Measurements from ENCODE around the gene GRID1. TPM values are rescaled to one million over a fixed set of nuclear protein-coding genes. Genes with fewer than 3 reads are reported as not detected.

The GRID1 gene
- total RNA-seq, 1 experiment from 2014 or later = 0.37 TPM

GRCh38 chr10:86187499-86188239 is 178.9 kb downstream of the GRID1 start:
- H3K4me3 Mint-ChIP-seq = no peak overlapping the region
- H3K27me3 Mint-ChIP-seq (ENCODE audit: low read depth) = no peaks in the 10 kb centered on the region
- POLR2A ChIA-PET = no interaction called here
- no peaks in the 10 kb centered on the region for H3K36me3 Mint-ChIP-seq
- ATAC-seq (no peak), DNase-seq (ENCODE audit: low spot score) (no peak)
- H3K9me3 Mint-ChIP-seq = no peaks in the 10 kb centered on the region
- TF ChIP-seq HMGA2 (CRISPR knock-in tag; IDR thresholded peaks at IDR 0.05) = no peak
- H3K4me1 Mint-ChIP-seq = no peaks in the 10 kb centered on the region
- CTCF ChIA-PET = interaction anchor here (1.2 kb wide), 1 partner anchor 102 kb away, joined by 3 read pairs; no protein-coding TSS in a partner anchor
- no peak overlapping the region for H3K27ac Mint-ChIP-seq

GRCh38 chr10:86186633-86187032 is 180.0 kb downstream of the GRID1 start:
- no peak for ATAC-seq
- Mint-ChIP-seq H3K9me3 (no peaks in the 10 kb centered on the region), H3K4me3 (no peak overlapping the region), H3K27ac (no peak overlapping the region), H3K4me1 (no peaks in the 10 kb centered on the region), H3K27me3 (ENCODE audit: low read depth) (no peaks in the 10 kb centered on the region), H3K36me3 (no peaks in the 10 kb centered on the region)
- DNase-seq (ENCODE audit: low spot score) = no peak
- no peak for TF ChIP-seq NR2C2 (CRISPR knock-in tag; IDR thresholded peaks at IDR 0.05)
- TF ChIP-seq ZNF121 (CRISPR knock-in tag; IDR thresholded peaks at IDR 0.05) = no peak
- TF ChIP-seq ZNF232 (CRISPR knock-in tag; IDR thresholded peaks at IDR 0.05) = no peak
- no peak for TF ChIP-seq IRF2 (CRISPR knock-in tag; IDR thresholded peaks at IDR 0.05; ENCODE audit: borderline replicate concordance, low read depth)
- no peak for TF ChIP-seq ZNF512 (CRISPR knock-in tag; IDR thresholded peaks at IDR 0.05; ENCODE audit: borderline replicate concordance)
- TF ChIP-seq MYBL2 (CRISPR knock-in tag; IDR thresholded peaks at IDR 0.05) = no peak
- no peak for TF ChIP-seq AR (CRISPR knock-in tag; IDR thresholded peaks at IDR 0.05)
- no peak for TF ChIP-seq E2F4 (CRISPR knock-in tag; IDR thresholded peaks at IDR 0.05; ENCODE audit: borderline replicate concordance, low read depth)
- TF ChIP-seq FOXJ3 (CRISPR knock-in tag; IDR thresholded peaks at IDR 0.05; ENCODE audit: borderline replicate concordance) = no peak
- TF ChIP-seq TEAD1 (CRISPR knock-in tag; IDR thresholded peaks at IDR 0.05) = no peak
- no peak for TF ChIP-seq ZNF396 (CRISPR knock-in tag; IDR thresholded peaks at IDR 0.05; ENCODE audit: borderline replicate concordance)
- no peak for TF ChIP-seq SMAD4 (CRISPR knock-in tag; IDR thresholded peaks at IDR 0.05)
- TF ChIP-seq ARID4B (CRISPR knock-in tag; IDR thresholded peaks at IDR 0.05; ENCODE audit: borderline replicate concordance) = no peak
- TF ChIP-seq RORB (CRISPR knock-in tag; IDR thresholded peaks at IDR 0.05) = no peak
- TF ChIP-seq TCF7 (CRISPR knock-in tag; IDR thresholded peaks at IDR 0.05; ENCODE audit: low read depth) = no peak
- no peak for TF ChIP-seq NR3C1 (CRISPR knock-in tag; conservative IDR thresholded peaks at IDR 0.05; ENCODE audit: low read depth)
- no peak for TF ChIP-seq ZNF317 (CRISPR knock-in tag; IDR thresholded peaks at IDR 0.05; ENCODE audit: borderline replicate concordance, low read depth)
- TF ChIP-seq IRF1 (CRISPR knock-in tag; IDR thresholded peaks at IDR 0.05) = no peak
- CTCF ChIA-PET = no interaction called here
- POLR2A ChIA-PET = no interaction called here

All from WTC11 (cell line).